Measurements from ENCODE around the gene GMIP. TPM values are rescaled to one million over a fixed set of nuclear protein-coding genes. Genes with fewer than 3 reads are reported as not detected.

The GMIP gene
- total and polyA plus RNA-seq, 2 experiments from 2014 or later, result 5.1 to 22.1 TPM

GRCh38 chr19:19591133-19591825 is 52.2 kb downstream of the GMIP start (continued):
- TF ChIP-seq CTCF (conservative IDR thresholded peaks at IDR 0.05; ENCODE audit: low read depth in 2 of 2) (no peak), CREB1 (CRISPR knock-in tag; IDR thresholded peaks at IDR 0.05; ENCODE audit: low read depth) (no peak)

- TF ChIP-seq ETS1 (IDR thresholded peaks at IDR 0.05) (no peak), EZH2phosphoT487 (IDR thresholded peaks at IDR 0.05; ENCODE audit: unreplicated experiment) (no peak), EZH2 (IDR thresholded peaks at IDR 0.05; ENCODE audit: low read depth, unreplicated experiment) (no peak), NANOG (IDR thresholded peaks at IDR 0.05; ENCODE audit: borderline replicate concordance) (no peak), JUNB (IDR thresholded peaks at IDR 0.05; ENCODE audit: unreplicated experiment) (no peak), CREB1 (CRISPR knock-in tag; IDR thresholded peaks at IDR 0.05; ENCODE audit: low read depth) (no peak), STAT1 (IDR thresholded peaks at IDR 0.05; ENCODE audit: unreplicated experiment) (no peak), POLR2AphosphoS5 (IDR thresholded peaks at IDR 0.05; ENCODE audit: low read depth) (no peak), REST (IDR thresholded peaks at IDR 0.05; ENCODE audit: unreplicated experiment) (no peak)
- Mint-ChIP-seq H3K27me3 (ENCODE audit: insufficient read depth, low read depth, poor library complexity) (peaks cover 4% of the 10 kb centered on the region), H3K4me3 (no peak overlapping the region), H3K36me3 (ENCODE audit: low read depth) (no peaks in the 10 kb centered on the region), H3K4me1 (peaks cover 15% of the 10 kb centered on the region; the same call in 2 of the 3 replicates), H3K9me3 (no peaks in the 10 kb centered on the region), H3K27ac (no peak overlapping the region)
- DNase-seq (ENCODE audit: low spot score) (no peak), ATAC-seq (no peak)
- H3K9me2 ChIP-seq (ENCODE audit: insufficient read depth), result no peaks in the 10 kb centered on the region
- peaks cover 14% of the 10 kb centered on the region for H3K4me1 ChIP-seq (ENCODE audit: insufficient read depth)
- H3K4me3 ChIP-seq, result no peak overlapping the region
- no peak overlapping the region for H3K27ac ChIP-seq (ENCODE audit: low read depth)
- H3K4me2 ChIP-seq, result no peak overlapping the region
- peaks cover 8% of the 10 kb centered on the region for H3F3A ChIP-seq (replicated peaks; ENCODE audit: low read depth)
- no peaks in the 10 kb centered on the region for H3K27me3 ChIP-seq (ENCODE audit: insufficient read depth)
- no peak overlapping the region for H2AFZ ChIP-seq
- no peaks in the 10 kb centered on the region for H3K79me2 ChIP-seq (replicated peaks; ENCODE audit: insufficient read depth)
- H3K36me3 ChIP-seq (ENCODE audit: insufficient read depth), result no peaks in the 10 kb centered on the region
- H4K20me1 ChIP-seq (replicated peaks; ENCODE audit: insufficient read depth), result no peaks in the 10 kb centered on the region; the same call in 1 of the 2 replicates
Observed at GRCh38 chr19:19588546-19588945, 54.9 kb downstream of the GMIP start.

Measured in GM23338 (cell line).